Nephron (organoid): ENCODE results near the gene WDR17.

Source experiments
- H3K27ac Mint-ChIP-seq, 3 experiments: 2 replicates each; pipeline ENCODE4 v1.8.0; 2020; ENCODE audit warnings: mixed read lengths in 3 of 3, mild to moderate bottlenecking in 2 of 3, moderate library complexity in 1 of 3
- H3K27me3 Mint-ChIP-seq: 2 replicates; pipeline ENCODE4 v1.8.0; 2021; ENCODE audit warnings: low read depth, mild to moderate bottlenecking, moderate library complexity, mixed read lengths
- H3K36me3 Mint-ChIP-seq: 2 replicates; pipeline ENCODE4 v1.8.0; 2020; ENCODE audit warnings: low read depth, mixed read lengths
- H3K4me1 Mint-ChIP-seq: 2 replicates; pipeline ENCODE4 v1.8.0; 2020; ENCODE audit warnings: mixed read lengths
- H3K4me3 Mint-ChIP-seq, 3 experiments: 2 replicates each; pipeline ENCODE4 v1.8.0; 2020; ENCODE audit warnings: mild to moderate bottlenecking in 3 of 3, mixed read lengths in 3 of 3, moderate library complexity in 2 of 3
- H3K9me3 Mint-ChIP-seq: 2 replicates; pipeline ENCODE4 v1.8.0; 2020; ENCODE audit warnings: mixed read lengths
- TF ChIP-seq, protein P1 (sequence below), 3 experiments: fragments of 200-600 bp; sonication (generic); IDR thresholded peaks; one replicate each; pipeline ENCODE4 v1.5.0; 2021; ENCODE audit warnings: antibody characterized with exemption in 3 of 3; ENCODE audit not compliant: unreplicated experiment in 3 of 3

The WDR17 gene

DNA sequence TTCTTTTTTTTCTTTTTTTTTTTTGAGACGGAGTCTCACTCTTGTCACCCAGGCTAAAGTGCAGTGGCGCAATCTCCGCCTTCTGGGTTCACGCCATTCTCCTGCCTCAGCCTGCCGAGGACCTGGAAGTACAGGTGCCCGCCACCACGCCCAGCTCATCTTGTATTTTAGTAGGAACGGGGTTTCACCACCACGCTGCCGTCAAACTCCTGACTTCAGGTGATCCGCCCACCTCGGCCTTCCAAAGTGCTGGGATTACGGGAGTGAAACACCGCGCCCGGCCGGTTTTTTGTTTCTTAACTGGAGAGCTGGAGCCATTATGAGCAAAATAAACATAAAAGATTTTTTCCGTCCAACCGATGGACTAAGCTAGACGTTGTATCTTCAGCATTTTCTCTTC, 1.9 kb upstream of the WDR17 start:
- no peaks in the 10 kb centered on the region for H3K36me3 Mint-ChIP-seq

DNA sequence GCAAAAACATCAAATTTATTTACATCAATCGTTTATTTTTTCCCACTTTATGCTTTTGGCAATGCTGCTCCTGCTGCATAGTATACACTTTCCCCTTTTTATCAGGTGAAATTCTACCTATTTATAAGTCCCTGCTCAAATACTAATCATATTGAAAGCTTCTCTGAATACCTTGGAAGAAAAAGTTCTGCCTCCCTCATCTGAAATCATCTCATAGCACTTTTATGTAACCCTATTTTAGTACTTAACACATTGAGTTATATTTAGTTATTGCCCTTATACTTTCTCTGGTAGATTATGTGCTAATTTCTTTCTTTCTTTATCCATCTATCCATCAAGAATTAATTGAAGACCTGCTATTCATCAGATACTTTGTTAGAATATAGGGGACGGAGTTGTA, 1.1 kb upstream of the WDR17 start:
- no peak overlapping the region for H3K27ac Mint-ChIP-seq
- TF ChIP-seq, protein P1, sequence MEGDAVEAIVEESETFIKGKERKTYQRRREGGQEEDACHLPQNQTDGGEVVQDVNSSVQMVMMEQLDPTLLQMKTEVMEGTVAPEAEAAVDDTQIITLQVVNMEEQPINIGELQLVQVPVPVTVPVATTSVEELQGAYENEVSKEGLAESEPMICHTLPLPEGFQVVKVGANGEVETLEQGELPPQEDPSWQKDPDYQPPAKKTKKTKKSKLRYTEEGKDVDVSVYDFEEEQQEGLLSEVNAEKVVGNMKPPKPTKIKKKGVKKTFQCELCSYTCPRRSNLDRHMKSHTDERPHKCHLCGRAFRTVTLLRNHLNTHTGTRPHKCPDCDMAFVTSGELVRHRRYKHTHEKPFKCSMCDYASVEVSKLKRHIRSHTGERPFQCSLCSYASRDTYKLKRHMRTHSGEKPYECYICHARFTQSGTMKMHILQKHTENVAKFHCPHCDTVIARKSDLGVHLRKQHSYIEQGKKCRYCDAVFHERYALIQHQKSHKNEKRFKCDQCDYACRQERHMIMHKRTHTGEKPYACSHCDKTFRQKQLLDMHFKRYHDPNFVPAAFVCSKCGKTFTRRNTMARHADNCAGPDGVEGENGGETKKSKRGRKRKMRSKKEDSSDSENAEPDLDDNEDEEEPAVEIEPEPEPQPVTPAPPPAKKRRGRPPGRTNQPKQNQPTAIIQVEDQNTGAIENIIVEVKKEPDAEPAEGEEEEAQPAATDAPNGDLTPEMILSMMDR (IDR thresholded peaks at IDR 0.05; ENCODE audit: unreplicated experiment in 3 of 3), result no peak
- H3K36me3 Mint-ChIP-seq, result no peaks in the 10 kb centered on the region
- peaks cover 2% of the 10 kb centered on the region for H3K9me3 Mint-ChIP-seq
- peaks cover 9% of the 10 kb centered on the region for H3K4me1 Mint-ChIP-seq
- H3K27me3 Mint-ChIP-seq, result peaks cover 7% of the 10 kb centered on the region
- H3K4me3 Mint-ChIP-seq, result peak overlapping the region; percentile 57 to 84 (median 58)

More for the DNA sequence above, 1.9 kb upstream of the WDR17 start:
- peaks cover 9% of the 10 kb centered on the region for H3K4me1 Mint-ChIP-seq
- H3K27ac Mint-ChIP-seq, result no peak overlapping the region
- H3K4me3 Mint-ChIP-seq, result no peak overlapping the region
- TF ChIP-seq, protein P1 (IDR thresholded peaks at IDR 0.05; ENCODE audit: unreplicated experiment in 3 of 3), result no peak
- peaks cover 7% of the 10 kb centered on the region for H3K27me3 Mint-ChIP-seq
- peaks cover 2% of the 10 kb centered on the region for H3K9me3 Mint-ChIP-seq

DNA sequence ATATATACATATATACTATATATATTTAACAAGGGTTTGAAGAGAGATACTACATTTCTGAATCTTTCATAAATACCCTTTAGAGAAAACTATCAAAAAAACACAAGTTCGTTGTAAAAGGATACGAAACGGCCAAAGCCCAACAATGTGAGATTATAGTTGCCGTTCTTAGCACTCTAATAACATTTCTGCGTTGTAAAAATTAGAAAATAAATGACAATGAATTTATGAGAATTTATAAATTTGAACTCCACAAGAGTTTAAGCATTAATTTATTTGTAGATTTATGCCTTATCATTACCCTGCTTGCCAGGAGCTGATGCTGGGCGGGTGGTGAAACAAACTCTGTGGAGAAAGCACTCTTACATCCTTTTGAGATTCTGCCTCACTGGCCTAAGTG, 1.1 kb downstream of the WDR17 start:
- Mint-ChIP-seq H3K4me1 (peaks cover 9% of the 10 kb centered on the region), H3K27ac (no peak overlapping the region), H3K36me3 (no peaks in the 10 kb centered on the region), H3K27me3 (peaks cover 7% of the 10 kb centered on the region), H3K9me3 (no peaks in the 10 kb centered on the region), H3K4me3 (peak overlapping the region in 1 of 3 experiments; percentile 29)
- TF ChIP-seq, protein P1 (IDR thresholded peaks at IDR 0.05; ENCODE audit: unreplicated experiment in 3 of 3), result no peak

DNA sequence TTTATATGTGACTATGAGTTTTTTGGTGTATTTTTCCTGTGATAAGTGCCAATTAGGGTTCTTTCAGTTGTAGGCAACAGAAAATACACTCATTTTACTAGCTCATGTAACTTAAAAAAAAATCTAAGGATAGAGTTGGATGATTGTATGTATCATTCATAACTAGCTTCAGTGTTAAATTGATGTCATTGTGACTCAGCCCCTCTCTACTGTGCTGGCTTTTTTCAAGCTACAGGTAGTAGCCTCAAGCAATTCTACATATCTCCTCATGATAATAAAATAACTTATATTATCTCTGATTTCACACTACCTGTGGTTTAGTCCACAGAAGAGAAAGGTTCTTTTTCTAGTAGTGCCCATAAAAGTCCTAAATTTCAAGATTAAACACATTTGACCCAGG, 11.9 kb downstream of the WDR17 start:
- TF ChIP-seq, protein P1 (IDR thresholded peaks at IDR 0.05; ENCODE audit: unreplicated experiment in 3 of 3), result no peak
- H3K36me3 Mint-ChIP-seq, result no peaks in the 10 kb centered on the region
- no peaks in the 10 kb centered on the region for H3K4me1 Mint-ChIP-seq
- no peak overlapping the region for H3K4me3 Mint-ChIP-seq
- no peaks in the 10 kb centered on the region for H3K27me3 Mint-ChIP-seq
- no peaks in the 10 kb centered on the region for H3K9me3 Mint-ChIP-seq
- no peak overlapping the region for H3K27ac Mint-ChIP-seq

DNA sequence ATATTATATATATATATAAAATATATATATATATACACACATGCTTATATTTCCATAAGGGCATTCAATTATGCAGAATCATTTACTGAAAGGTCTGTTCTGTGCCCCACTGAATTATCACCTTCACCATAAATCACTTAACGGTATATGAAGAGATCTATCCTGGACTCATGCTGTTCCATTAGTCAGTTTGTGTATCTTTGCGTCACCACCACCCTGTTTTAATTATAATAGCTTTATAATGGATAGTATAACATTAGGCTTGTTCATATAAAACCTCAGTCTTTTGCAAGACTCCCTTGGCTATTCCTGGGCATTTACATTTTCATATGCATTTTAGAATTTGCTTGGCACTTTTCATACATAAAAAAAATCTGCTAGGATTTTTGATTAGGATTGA, 19.1 kb downstream of the WDR17 start:
- no peak overlapping the region for H3K4me3 Mint-ChIP-seq
- no peaks in the 10 kb centered on the region for H3K4me1 Mint-ChIP-seq
- no peaks in the 10 kb centered on the region for H3K36me3 Mint-ChIP-seq
- TF ChIP-seq, protein P1 (IDR thresholded peaks at IDR 0.05; ENCODE audit: unreplicated experiment in 3 of 3), result no peak
- H3K9me3 Mint-ChIP-seq, result peaks cover 2% of the 10 kb centered on the region
- H3K27me3 Mint-ChIP-seq, result no peaks in the 10 kb centered on the region
- no peak overlapping the region for H3K27ac Mint-ChIP-seq

DNA sequence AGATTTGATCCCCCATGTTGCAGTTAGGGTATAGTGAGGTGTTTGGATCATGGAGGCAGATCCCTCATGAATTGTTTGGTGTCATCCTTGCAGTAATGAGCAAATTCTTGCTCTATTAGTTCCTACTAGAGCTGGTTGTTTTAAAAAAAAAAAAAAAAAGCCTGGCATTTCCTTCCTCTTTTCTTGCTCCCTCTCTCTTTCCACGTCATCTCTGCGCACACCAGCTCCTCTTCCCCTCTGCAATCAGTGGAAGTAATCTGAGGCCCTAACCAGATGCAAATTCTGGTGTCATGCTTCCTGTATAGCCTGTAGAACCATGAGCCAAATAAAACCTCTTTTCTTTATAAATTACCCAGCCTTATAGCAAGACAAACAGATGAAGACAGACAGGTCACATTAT, 24.5 kb downstream of the WDR17 start:
- H3K4me1 Mint-ChIP-seq, result no peaks in the 10 kb centered on the region
- no peaks in the 10 kb centered on the region for H3K27me3 Mint-ChIP-seq
- H3K9me3 Mint-ChIP-seq, result peaks cover 7% of the 10 kb centered on the region
- no peak overlapping the region for H3K27ac Mint-ChIP-seq
- no peak overlapping the region for H3K4me3 Mint-ChIP-seq
- TF ChIP-seq, protein P1 (IDR thresholded peaks at IDR 0.05; ENCODE audit: unreplicated experiment in 3 of 3), result no peak
- no peaks in the 10 kb centered on the region for H3K36me3 Mint-ChIP-seq
